ENCODE data around the gene MSH2.
A peak's percentile ranks its signal among the peaks of the same experiment; 100 is the strongest.

The MSH2 gene

GRCh38 chr2:47388888-47389287 lies 14.1 kb upstream of the MSH2 start:
- no peak overlapping the region for H3K4me3 ChIP-seq (replicated peaks in 1 of 2; ENCODE audit: low read depth in 2 of 2, low read length in 2 of 2)
- TF ChIP-seq, protein P1, sequence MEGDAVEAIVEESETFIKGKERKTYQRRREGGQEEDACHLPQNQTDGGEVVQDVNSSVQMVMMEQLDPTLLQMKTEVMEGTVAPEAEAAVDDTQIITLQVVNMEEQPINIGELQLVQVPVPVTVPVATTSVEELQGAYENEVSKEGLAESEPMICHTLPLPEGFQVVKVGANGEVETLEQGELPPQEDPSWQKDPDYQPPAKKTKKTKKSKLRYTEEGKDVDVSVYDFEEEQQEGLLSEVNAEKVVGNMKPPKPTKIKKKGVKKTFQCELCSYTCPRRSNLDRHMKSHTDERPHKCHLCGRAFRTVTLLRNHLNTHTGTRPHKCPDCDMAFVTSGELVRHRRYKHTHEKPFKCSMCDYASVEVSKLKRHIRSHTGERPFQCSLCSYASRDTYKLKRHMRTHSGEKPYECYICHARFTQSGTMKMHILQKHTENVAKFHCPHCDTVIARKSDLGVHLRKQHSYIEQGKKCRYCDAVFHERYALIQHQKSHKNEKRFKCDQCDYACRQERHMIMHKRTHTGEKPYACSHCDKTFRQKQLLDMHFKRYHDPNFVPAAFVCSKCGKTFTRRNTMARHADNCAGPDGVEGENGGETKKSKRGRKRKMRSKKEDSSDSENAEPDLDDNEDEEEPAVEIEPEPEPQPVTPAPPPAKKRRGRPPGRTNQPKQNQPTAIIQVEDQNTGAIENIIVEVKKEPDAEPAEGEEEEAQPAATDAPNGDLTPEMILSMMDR (IDR thresholded peaks at IDR 0.05; ENCODE audit: low read depth, low read length) = no peak
- no peak for DNase-seq (ENCODE audit: low read depth in 2 of 2)

GRCh38 chr2:47389692-47390091 lies 13.3 kb upstream of the MSH2 start:
- H3K4me3 ChIP-seq (replicated peaks in 1 of 2; ENCODE audit: low read depth in 2 of 2, low read length in 2 of 2) = no peak overlapping the region
- TF ChIP-seq, protein P1 (IDR thresholded peaks at IDR 0.05; ENCODE audit: low read depth, low read length) = no peak
- DNase-seq (ENCODE audit: low read depth in 2 of 2) = no peak

GRCh38 chr2:47401789-47402554 lies 984 bp upstream of the MSH2 start:
- DNase-seq (ENCODE audit: low read depth in 2 of 2) = no peak
- TF ChIP-seq, protein P1 (IDR thresholded peaks at IDR 0.05; ENCODE audit: low read depth, low read length) = no peak
- H3K4me3 ChIP-seq (replicated peaks in 1 of 2; ENCODE audit: low read depth in 2 of 2, low read length in 2 of 2) = peak overlapping the region; percentile 88 to 97

DNA sequence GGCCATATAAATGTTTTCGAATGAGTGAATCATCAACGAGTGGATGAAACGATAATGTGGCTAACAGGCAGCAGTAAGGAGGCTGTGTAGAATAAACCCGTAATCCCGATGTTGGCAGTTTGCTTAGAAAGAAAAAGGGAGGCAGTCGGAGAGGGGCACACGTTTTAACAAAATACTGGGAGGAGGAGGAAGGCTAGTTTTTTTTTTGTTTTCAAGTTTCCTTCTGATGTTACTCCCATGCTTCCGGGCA lies 476 bp upstream of the MSH2 start:
- TF ChIP-seq, protein P1 (IDR thresholded peaks at IDR 0.05; ENCODE audit: low read depth, low read length) = no peak
- H3K4me3 ChIP-seq (replicated peaks in 1 of 2; ENCODE audit: low read depth in 2 of 2, low read length in 2 of 2) = peak overlapping the region; percentile 88 to 97
- DNase-seq (ENCODE audit: low read depth in 2 of 2) = peak; percentile 15 to 51

- peak; percentile 27 to 62 for DNase-seq (ENCODE audit: low read depth in 2 of 2)
These were observed 745 bp downstream of the MSH2 start for GRCh38 chr2:47403609-47404193.

GRCh38 chr2:47404356-47404755 lies 1.4 kb downstream of the MSH2 start:
- TF ChIP-seq, protein P1 (IDR thresholded peaks at IDR 0.05; ENCODE audit: low read depth, low read length) = no peak
- no peak overlapping the region for H3K4me3 ChIP-seq (replicated peaks in 1 of 2; ENCODE audit: low read depth in 2 of 2, low read length in 2 of 2)
- no peak for DNase-seq (ENCODE audit: low read depth in 2 of 2)

More at GRCh38 chr2:47403609-47404193, 745 bp downstream of the MSH2 start:
- H3K4me3 ChIP-seq (replicated peaks in 1 of 2; ENCODE audit: low read depth in 2 of 2, low read length in 2 of 2) = peak overlapping the region; percentile 88 to 97
- TF ChIP-seq, protein P1 (IDR thresholded peaks at IDR 0.05; ENCODE audit: low read depth, low read length) = no peak

Measured in cardiac fibroblast (primary cell).